HG02884 (cell line): ENCODE data around the gene AEBP2.
"Not testable (repeated sequence)": the region's sequence is repeated elsewhere in the genome, so short reads cannot be mapped to it uniquely, and the experiment has no call there.

ENCODE experiments used
- ATAC-seq: cut with Tn5 transposase; IDR thresholded peaks from one replicate; pipeline ENCODE4 v1.9.1; 2021; ENCODE audit warnings: mild to moderate bottlenecking, moderate library complexity; ENCODE audit not compliant: unreplicated experiment

Gene AEBP2

DNA sequence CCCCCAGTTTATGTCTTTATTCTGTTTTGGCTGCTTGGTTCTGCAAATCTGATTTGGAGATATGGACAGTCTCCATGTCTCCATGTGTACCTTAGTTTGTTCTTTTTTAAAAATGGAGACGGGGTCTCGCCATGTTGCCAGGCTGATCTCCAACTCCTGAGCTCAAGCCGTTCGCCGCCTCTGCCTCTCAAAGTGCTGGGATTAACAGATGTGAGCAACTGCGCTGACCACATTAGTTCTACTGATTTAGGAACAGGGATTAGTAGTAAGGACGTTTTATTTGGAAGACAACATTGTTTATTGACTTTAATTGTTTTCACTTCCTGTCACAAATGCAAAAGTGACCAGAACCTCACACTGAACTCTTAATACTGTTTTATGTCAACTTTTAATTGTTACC lies 14.7 kb downstream of the AEBP2 start:
- no peak for ATAC-seq

DNA sequence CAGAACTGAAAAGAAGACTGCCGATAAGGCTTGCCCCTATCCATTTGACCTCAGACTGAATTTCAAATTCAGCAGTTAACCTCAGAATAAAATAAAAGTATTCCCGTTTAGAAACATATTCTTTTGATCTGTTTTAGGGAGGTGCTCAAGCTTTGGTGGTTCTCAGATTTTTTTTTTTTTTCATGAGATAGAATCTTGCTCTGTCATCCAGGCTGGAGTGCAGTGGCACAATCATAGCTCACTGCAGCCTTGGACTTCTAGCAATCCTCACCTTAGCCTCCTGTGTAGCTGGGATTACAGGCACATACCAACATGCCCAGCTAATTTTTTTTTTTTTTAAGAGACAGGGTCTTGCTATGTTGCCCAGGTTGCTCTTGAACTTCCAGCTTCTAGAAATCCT lies 15.5 kb downstream of the AEBP2 start:
- ATAC-seq: no peak

DNA sequence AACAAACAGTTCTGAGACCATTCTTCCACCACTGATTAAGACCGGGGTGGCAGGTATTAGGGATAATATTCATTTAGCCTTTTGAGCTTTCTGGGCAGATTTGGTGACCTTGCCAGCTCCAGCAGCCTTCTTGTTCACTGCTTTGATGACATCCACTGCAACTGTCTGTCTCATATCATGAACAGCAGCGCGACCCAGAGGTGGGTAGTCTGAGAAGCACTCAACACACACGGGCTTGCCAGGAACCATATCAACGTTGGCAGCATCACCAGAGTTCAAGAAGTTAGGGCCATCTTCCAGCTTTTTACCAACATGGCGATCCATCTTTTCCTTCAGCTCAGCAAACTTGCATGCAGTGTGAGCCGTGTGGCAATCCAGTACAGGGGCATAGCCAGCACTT lies 16.9 kb downstream of the AEBP2 start:
- ATAC-seq: no peak

DNA sequence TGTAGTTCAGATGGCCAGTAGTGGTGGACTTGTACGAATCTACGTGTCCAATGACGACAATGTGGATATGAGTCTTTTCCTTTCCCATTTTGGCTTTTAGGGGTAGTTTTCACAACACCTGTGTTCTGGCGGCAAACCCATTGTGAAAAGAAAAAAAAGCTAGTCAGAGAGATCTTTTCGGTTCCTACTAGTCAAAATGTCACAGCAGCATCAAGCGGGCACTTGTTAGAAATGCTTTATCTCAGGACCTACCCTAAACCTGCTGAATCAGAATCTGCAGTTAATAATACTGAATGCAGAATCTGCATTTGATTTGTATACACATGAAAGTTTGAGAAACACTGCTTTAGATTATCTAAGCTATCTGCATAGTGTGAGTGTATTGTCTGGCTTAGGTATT lies 18.3 kb downstream of the AEBP2 start:
- ATAC-seq: no peak

DNA sequence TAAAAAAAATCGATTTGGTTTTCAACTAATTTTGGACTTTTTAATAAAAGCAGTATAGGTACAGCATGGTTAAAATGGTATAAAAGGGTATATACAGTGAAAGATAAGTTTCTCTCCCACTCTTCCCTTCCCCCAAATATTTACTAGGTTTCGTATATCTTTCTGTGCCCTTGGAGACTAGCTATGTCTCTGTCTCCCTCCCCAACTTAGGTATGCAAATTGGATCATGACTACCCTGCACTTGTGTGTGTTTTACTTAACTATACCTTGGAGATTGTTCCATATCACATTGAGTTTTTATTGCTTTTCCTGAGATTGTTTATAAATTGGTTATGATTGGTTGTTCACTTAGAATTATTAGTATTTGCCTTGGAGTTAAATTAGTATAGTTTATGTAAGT lies 19.4 kb downstream of the AEBP2 start:
- no peak for ATAC-seq

DNA sequence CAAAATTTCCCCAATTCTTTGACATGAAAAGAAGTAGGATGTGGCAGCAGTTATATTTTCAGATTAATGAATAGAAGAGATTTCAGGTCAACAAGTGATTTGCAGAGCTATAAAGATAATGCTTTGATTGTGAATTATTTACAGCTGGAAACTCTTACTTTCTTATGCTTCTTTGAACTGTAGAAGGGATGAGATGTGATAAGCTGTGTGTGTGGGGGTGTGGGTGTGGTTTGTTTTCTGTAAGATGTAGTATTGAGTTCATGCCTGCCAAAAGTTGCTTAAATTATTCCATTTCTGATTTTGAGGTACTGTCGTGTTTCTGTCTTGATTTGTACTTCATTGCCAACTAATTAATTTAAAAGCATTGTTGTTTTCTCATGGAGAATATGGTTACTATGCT lies 22.7 kb downstream of the AEBP2 start:
- no peak for ATAC-seq

DNA sequence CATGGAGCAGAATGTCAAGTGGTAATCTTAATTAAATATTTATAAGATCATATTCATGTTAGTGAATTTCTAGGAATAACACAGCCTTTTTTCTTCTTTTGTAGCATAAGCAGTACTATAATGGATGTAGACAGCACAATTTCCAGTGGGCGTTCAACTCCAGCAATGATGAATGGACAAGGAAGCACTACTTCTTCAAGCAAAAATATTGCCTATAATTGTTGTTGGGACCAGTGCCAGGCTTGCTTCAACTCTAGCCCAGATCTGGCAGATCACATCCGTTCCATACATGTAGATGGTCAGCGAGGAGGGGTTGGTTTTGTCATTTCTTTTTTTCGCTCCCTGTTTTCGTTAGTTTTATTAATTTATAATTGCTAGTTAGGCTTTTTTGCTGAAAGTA lies 23.1 kb downstream of the AEBP2 start:
- no peak for ATAC-seq

DNA sequence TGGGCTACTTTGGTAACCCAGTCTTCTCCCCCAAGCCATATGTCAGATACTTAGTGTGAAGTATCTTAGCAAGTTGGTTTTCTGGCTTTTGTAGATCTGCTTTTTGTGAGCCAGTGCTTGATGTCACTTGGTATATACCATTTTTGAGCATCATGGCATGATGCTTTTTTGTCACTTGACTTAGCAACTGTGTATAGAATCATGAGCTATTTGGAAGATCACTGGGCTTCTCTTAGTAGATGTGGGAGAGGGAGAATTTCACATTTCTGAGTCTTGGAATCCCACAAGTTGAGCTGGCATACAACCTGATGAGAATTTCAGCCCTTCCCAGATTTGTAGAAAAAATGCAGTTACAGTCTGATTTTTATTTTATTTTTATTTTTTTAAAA lies 24.9 kb downstream of the AEBP2 start:
- ATAC-seq: no peak

DNA sequence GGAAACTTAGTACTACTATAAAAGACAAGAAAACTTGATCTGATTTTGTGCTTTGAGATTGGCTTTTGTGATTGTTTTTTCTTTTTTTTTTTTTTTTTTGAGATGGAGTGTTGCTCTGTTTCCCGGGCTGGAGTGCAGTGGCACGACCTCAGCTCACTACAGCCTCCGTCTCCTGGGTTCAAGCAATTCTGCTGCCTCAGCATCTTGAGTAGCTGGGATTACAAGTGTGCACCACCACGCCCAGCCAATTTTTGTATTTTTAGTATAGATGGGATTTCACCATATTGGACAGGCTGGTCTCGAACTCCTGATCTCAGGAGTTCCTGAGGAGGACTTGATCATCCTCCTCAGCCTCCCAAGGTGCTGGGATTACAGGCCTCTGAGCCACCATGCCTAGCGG lies 26.4 kb downstream of the AEBP2 start:
- ATAC-seq: no peak

DNA sequence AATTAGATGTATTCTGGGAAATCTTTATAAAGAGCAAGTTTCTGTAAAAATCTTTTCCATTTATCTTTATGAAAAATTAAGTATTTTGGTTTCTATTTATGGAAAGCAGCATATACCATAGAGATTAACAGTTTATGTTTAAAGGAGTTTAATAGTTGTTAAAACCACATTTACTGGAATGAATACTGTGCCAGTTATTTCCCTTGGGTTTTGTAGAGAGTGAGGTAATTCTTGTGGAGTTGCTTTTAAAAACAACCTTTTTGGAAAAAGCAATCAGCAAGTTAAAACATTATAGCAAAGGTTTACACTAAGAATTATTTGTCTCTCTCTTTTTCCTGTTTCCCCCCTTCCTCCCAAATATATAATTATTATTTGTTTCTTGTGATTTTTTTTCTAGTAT lies 34.9 kb downstream of the AEBP2 start:
- no peak for ATAC-seq

DNA sequence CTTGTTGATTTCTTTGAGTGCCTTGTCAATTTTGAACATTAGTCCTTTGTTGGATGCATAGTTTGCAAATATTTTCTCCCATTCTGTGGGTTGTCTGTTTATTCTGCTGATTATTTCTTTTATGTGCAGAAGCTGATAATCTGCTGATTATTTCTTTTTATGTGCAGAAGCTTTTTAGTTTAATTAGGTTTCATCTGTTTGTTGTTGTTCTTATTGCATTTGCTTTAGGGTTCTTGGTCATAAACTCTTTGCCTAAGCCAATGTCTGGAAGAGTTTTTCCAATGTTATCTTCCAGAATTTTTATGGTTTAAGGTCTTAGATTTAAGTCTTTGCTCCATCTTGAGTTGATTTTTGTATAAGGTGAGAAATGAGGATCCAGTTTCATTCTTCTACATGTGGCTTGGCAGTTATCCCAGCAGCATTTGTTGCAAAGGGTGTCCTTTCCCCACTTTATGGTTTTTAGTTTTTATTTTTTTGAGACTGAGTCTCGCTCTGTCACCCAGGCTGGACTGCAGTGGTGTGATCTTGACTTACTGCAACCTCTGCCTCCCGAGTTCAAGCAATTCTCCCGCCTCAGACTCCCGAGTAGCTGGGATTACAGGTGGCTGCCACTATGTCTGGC lies 36.7 kb downstream of the AEBP2 start:
- not testable (repeated sequence) for ATAC-seq

DNA sequence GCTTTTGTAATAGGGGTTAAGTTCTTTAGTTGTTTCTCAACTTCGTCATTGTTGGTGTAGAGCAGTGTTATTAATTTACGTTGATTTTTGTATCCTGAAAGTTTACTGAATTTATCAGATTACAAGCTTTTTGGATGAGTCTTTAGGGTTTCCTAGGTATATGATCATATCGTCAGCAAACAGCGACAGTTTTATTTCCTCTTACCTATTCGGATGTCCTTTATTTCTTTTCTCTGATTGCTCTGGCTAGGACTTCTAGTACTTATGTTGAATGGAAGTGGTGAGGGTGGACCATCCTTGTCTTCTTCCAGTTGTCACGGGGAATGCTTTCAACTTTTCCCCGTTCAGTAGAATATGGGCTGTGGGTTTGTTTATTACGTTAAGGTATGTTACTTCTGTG lies 37.8 kb downstream of the AEBP2 start:
- no peak for ATAC-seq

DNA sequence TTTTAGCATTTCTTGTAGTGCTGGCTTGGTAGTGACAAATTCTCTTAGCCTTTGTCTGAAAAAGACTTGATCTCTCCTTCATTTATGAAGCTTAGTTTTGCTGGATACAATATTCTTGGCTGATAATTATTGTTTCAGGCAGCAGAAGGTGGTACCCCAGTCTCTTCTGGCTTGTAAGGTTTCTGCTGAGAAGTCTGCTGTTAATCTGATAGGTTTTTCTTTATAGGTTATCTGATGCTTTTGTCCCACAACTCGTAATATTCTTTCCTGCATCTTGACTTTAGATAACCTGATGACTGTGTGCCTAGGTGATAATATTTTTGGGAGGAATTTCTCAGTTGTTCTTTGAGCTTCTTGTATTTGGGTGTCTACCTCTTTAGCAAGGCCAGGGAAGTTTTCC lies 41.2 kb downstream of the AEBP2 start:
- no peak for ATAC-seq

DNA sequence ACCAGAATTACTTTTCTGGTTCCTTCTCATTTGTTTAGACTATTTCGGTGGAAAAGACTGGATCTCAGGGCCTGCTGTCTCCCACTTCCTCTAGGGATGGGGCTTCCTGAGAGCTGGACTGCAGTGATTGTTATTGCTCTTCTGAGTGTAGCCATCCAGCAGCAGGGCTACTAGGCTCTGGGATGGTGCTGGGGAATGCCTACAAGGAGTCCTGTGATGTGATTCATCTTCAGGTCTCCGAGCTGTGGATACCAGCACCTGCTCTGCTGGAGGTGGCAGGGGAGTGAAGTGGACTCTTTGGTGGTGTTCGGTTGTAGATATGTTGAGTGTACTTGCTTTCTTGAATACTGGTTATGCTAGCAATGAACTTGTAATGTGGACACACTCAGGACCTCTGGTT lies 42.7 kb downstream of the AEBP2 start:
- no peak for ATAC-seq

DNA sequence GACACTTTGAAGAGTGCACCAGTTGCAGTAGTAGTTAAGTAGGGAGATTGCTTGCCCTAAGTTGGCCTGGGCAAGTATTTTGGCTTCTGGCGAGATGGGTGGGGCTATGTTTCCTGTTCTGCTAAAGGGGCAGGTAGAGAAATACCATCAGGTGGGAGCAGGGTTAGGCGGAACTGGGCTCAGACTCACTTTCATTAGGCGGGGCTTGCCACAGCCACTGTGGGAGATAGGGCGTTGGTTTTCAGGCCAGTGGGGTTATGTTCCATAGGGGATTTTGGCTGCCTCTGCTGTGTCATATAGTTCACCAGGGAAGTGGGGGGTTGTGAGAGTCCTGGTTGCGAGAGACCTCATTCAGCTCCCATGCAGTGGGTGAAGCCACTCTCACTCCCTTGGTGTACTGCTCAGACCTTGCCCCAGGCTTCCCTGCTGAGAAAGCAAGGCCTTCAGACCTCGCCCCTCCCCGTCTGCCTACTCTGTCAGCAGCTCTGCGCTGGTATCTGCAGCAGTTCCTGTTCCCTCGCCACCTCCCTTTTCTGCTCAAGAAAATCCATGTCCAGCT lies 43.3 kb downstream of the AEBP2 start:
- peak; percentile 80 for ATAC-seq

DNA sequence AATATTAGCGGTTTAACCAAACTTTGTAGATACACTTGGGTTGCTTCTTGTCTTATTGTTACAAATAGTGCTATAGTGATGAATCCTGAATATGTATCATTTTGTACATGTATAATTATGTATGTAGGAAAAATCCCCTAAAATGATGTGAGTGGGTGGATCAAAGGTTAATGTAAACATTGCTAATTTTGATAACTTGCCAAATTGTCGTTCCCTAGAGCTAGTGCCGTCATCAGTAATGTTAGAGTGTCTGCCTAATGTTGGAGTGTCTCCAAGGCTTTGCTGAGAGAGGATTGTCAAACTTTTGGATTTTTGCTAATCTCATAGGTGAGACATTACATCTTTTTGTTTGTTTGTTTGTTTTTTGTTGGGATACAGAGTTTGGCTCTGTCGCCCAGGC lies 44.4 kb downstream of the AEBP2 start:
- no peak for ATAC-seq

DNA sequence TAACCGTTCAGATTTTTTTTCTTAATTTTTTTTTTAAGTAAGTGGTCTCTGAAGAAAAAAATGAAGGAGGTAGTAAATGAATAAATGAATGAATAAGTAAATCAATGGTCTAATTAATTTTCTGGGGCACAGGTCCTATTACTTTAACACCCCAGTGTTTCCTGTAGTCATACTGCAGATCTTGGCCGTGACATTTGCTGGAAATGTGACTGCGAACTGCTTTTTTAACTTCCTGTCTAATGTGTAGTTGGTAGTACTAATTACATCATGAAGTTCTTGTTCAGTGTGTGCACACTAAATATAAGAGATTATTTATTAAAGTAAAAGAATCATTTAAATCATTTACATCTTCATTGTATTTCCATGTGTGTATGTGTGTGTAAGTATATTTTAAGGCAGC lies 45.4 kb downstream of the AEBP2 start:
- ATAC-seq: no peak

DNA sequence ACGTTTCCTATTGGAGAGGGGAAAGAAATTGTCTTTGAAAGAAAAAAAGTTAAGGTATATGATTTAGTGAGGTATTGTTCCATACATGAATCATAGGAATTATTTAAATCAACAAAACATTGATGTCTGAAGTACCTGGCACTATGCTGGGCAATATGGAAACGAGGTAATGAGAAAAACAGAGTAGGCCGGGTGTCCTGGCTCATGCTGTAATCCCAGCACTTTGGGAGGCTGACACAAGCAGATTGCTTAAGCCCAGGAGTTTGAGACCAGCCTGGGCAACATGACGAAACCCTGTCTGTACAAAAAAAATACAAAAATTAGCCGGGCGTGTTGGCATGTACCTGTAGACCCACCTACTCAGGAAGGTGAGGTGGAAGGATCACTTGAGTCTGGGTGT lies 45.9 kb downstream of the AEBP2 start:
- ATAC-seq: no peak

DNA sequence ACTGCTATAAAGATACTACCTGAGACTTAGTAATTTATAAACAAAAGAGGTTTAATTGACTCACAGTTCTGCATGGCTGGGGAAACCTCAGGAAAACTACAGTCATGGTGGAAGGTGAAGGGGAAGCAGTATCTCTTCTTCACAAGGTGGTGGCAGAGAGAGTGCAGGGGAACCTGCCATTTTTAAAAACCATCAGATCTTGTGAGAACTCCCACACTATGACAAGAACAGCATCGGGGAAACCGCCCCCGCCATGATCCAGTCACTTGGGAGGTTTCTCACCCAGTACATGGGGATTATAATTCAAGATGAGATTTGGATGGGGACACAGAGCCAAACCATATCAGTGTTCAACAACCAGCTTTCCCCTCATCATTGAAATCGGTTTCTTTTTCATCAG lies 49.9 kb downstream of the AEBP2 start:
- ATAC-seq: no peak

DNA sequence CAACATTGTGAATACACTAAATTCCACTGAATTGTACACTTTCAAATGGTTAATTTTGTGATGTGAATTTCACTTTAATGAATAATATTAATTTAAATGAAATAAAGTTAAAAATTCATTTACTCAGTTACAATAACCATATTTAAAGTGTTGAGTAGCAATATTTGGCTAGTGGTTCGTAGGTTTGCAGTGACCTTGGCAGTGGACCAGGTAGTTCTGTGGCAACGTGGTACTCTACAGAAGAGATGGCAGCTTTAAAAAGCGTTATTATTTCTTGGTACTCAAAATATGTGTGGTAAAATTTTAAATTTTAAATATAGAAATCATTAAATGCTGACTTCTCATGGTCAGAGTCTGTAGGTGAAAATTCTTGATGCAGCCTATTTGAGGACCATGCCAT lies 51.6 kb downstream of the AEBP2 start:
- ATAC-seq: no peak

DNA sequence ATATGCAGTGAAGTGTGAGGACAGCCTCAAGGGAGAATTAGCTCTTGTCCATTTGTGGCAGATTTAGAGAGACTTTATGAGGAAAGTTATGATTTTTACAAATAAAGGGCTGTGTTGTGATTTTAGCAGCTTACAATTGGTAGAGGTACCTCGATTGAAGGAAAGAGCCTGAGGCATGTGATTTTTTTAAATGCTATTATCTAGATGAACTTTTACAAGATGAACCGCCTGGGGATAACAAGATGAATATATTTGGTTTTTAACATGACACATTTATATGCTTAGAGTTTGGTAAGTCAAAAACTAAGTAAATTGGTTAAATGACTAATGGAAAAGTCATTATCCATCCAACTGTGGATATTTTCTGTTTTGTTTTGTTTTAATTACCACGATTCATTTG lies 52.6 kb downstream of the AEBP2 start:
- no peak for ATAC-seq

DNA sequence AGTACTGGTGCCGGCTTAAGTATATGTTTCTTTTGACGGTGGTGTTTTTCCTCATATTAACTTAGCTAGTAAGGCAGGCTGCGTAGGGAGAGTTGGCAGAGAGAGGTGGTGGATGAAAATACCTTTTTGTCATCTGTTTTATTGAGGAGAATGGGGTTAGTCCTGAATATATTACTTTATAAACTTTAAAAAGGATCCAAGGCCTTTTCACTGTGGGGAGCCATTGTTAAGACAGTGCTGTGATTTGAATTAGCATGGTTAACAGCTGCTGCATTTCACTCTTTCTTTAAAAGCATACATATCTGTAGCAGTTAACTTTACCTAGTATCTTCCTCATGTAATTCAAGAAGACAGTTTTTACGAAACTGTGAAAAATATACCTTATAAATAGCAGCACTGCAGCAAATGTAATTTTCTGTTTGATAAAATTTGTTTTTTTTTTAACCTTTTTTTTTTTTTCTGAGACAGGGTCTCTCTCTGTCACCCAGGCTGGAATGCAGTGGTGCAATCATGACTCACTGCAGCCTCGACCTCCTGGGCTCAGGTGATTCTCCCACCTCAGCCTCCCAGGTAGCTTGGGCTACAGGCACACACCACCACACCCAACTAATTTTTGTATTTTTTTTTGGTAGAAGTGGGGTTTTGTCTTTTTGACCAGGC lies 57.1 kb downstream of the AEBP2 start:
- ATAC-seq: no peak

DNA sequence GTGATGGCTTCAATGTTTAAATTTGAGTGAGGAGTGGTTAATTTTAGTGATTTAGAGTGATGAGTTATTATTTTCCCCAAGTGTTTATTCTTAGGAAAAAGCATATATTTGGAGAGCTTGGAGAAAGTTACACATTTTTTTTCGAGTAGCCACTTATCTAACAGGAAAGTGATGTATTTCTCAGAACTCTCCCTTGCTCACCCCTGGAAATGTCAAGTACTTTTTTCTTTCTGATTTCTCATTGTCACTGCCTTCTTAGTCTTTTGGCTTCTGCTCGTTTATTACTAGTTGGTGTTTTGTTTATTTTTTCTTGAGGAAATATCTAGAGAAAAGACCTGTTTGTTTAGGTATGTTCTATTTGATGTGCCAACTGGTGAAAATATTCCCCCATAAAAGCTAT lies 58.8 kb downstream of the AEBP2 start:
- no peak for ATAC-seq
